ELF-1 (cell line): ENCODE data around the gene C19orf25.

Source experiments
- DNase-seq: peaks from one replicate; pipeline ENCODE4 v3.0.0-alpha.2; 2016; ENCODE audit warnings: low read depth, low spot score

The C19orf25 gene

GRCh38 chr19:1433119-1434039 lies 45.6 kb downstream of the C19orf25 start:
- DNase-seq = no peak

GRCh38 chr19:1432507-1432887 lies 46.5 kb downstream of the C19orf25 start:
- no peak for DNase-seq

GRCh38 chr19:1431759-1432506 lies 47.1 kb downstream of the C19orf25 start:
- DNase-seq = no peak

- no peak for DNase-seq
These were observed 48.8 kb downstream of the C19orf25 start for GRCh38 chr19:1430246-1430645.

GRCh38 chr19:1429750-1430149 lies 49.3 kb downstream of the C19orf25 start:
- no peak for DNase-seq

GRCh38 chr19:1428738-1429391 lies 50.1 kb downstream of the C19orf25 start:
- no peak for DNase-seq

- DNase-seq = no peak
These were observed 51.6 kb downstream of the C19orf25 start for GRCh38 chr19:1427221-1427920.

GRCh38 chr19:1426736-1427135 lies 52.3 kb downstream of the C19orf25 start:
- DNase-seq = no peak

- DNase-seq = peak; percentile 71
These were observed 53.1 kb downstream of the C19orf25 start for GRCh38 chr19:1425902-1426301.

- no peak for DNase-seq
These were observed 53.7 kb downstream of the C19orf25 start for GRCh38 chr19:1425102-1425837.

GRCh38 chr19:1424192-1424955 lies 54.6 kb downstream of the C19orf25 start:
- no peak for DNase-seq

GRCh38 chr19:1423436-1424191 lies 55.4 kb downstream of the C19orf25 start:
- DNase-seq = no peak
